GM12892 (cell line): ENCODE measurements around the gene WWOX.

Source experiments
- POLR2A ChIP-seq: IDR thresholded peaks from 2 replicates; pipeline ENCODE4 v1.6.1; 2011; ENCODE audit warnings: low read depth, low read length, control low read depth
- POLR2AphosphoS5 ChIP-seq: IDR thresholded peaks from 2 replicates; pipeline ENCODE4 v1.6.1; 2011; ENCODE audit warnings: low read depth, low read length, control low read depth
- TAF1 ChIP-seq: IDR thresholded peaks from 2 replicates; pipeline ENCODE4 v1.6.1; 2011; ENCODE audit warnings: low read depth, mild to moderate bottlenecking, control low read depth, low read length, borderline replicate concordance

DNA sequence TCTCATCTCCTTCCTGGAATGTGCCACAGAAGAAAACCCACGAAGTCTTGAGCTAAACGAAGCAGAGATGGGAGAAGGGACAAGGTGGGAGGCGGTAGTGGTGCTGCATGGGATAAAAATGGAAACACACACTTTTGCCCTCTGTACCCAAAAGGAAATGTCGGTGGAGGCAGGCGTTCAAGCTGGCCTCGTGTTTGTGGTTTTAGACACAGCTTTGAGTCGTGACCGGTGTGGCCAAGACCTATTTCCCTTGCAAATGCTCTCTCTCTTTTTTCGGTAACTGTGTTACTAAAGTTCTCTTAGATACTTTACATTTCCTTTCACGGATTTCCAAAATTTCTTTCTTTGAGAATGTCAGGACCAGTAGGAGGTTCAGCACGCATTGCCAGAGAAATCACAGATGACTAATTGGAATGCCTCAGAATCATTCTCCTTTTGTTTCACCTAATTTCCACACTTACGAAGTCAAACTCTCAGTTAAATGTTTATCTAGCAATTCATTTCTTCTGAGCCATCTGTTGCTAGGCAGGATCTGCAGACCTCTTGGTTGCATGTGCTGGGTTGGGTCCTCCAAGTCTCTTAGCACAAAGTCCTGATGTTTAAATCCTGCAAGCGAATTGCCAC lies 1088.8 kb downstream of the WWOX start:
- no peak for TF ChIP-seq POLR2AphosphoS5
- no peak for TF ChIP-seq POLR2A
- no peak for TF ChIP-seq TAF1
